ENCODE results near the gene STK32B. TPM values are rescaled to one million over a fixed set of nuclear protein-coding genes. Genes with fewer than 3 reads are reported as not detected.

The STK32B gene
- total RNA-seq, 2 experiments from 2014 or later = not detected

DNA sequence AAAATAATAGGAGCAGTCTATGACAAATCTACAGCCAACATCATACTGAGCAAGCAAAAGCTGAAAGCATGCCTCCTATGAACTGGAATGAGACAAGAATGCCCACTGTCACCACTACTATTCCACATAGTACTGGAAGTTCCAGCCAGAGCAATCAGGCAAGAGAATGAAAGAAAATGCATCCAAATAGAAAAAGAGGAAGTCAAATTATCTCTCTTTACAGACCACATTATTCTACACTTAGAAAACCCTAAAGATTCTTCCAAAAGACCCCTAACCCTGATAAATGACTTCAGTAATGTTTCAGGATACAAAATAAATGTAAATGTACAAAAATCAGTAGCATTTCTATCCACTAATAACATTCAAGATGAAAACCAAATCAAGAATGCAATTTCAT is 249.0 kb downstream of the STK32B start:
- Mint-ChIP-seq H3K4me3 (no peak overlapping the region), H3K9me3 (no peaks in the 10 kb centered on the region), H3K36me3 (ENCODE audit: low read depth) (no peaks in the 10 kb centered on the region), H3K27ac (no peak overlapping the region), H3K4me1 (ENCODE audit: low read depth) (no peaks in the 10 kb centered on the region), H3K27me3 (peaks cover 6% of the 10 kb centered on the region)
- DNase-seq = no peak
- TF ChIP-seq, protein P1, sequence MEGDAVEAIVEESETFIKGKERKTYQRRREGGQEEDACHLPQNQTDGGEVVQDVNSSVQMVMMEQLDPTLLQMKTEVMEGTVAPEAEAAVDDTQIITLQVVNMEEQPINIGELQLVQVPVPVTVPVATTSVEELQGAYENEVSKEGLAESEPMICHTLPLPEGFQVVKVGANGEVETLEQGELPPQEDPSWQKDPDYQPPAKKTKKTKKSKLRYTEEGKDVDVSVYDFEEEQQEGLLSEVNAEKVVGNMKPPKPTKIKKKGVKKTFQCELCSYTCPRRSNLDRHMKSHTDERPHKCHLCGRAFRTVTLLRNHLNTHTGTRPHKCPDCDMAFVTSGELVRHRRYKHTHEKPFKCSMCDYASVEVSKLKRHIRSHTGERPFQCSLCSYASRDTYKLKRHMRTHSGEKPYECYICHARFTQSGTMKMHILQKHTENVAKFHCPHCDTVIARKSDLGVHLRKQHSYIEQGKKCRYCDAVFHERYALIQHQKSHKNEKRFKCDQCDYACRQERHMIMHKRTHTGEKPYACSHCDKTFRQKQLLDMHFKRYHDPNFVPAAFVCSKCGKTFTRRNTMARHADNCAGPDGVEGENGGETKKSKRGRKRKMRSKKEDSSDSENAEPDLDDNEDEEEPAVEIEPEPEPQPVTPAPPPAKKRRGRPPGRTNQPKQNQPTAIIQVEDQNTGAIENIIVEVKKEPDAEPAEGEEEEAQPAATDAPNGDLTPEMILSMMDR (IDR thresholded peaks at IDR 0.05) = no peak
- intact Hi-C loops (cut with micrococcal nuclease) = no loop called here
- CTCF ChIA-PET = no interaction called here
- no peak for ATAC-seq
- POLR2A ChIA-PET = no interaction called here

DNA sequence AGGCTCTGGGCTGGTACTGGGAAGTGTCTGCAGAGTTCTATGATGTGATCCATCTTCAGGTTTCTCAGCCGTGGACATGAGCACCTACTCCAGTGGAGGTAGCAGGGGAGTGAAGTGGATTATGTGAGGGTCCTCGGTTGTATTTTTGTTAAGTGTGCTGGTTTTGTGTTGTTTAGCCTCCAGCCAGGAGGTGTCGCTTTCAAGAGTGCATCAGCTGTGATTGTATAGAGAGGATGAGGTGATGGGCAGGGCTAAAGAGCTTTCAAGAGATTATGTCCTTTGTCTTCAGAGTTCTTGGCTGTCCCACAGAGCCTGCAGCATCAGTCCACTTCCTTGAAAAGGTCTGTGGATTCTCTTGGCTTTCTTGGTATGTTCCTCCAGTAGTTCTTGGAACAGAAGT is 256.6 kb downstream of the STK32B start:
- TF ChIP-seq, protein P1 (IDR thresholded peaks at IDR 0.05) = no peak
- Mint-ChIP-seq H3K27me3 (peaks cover 3% of the 10 kb centered on the region), H3K27ac (no peak overlapping the region), H3K9me3 (peaks cover 5% of the 10 kb centered on the region), H3K4me3 (no peak overlapping the region), H3K4me1 (ENCODE audit: low read depth) (no peaks in the 10 kb centered on the region), H3K36me3 (ENCODE audit: low read depth) (no peaks in the 10 kb centered on the region)
- intact Hi-C loops (cut with micrococcal nuclease) = no loop called here
- ATAC-seq (no peak), DNase-seq (no peak)
- POLR2A ChIA-PET = no interaction called here
- CTCF ChIA-PET = no interaction called here

DNA sequence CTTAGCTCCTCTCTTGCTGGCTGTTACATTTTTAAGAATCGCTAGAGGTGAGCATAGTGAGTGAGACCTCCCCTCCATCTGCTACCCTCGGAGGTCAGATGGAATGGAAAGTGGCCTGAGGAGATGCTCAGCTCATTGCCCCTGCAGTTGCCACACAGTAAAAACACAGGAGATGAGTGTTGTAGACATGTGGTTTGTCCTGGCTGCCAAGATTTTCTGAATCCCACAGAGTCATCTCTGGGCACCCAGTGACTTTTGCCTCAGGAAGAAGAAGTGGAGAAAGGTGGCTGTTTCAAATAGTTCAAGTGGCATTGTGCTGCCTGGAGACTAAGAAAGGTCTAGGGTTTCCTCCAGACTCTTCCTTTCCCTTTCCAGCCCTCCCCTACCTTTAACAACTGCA is 271.0 kb downstream of the STK32B start:
- ATAC-seq = no peak

DNA sequence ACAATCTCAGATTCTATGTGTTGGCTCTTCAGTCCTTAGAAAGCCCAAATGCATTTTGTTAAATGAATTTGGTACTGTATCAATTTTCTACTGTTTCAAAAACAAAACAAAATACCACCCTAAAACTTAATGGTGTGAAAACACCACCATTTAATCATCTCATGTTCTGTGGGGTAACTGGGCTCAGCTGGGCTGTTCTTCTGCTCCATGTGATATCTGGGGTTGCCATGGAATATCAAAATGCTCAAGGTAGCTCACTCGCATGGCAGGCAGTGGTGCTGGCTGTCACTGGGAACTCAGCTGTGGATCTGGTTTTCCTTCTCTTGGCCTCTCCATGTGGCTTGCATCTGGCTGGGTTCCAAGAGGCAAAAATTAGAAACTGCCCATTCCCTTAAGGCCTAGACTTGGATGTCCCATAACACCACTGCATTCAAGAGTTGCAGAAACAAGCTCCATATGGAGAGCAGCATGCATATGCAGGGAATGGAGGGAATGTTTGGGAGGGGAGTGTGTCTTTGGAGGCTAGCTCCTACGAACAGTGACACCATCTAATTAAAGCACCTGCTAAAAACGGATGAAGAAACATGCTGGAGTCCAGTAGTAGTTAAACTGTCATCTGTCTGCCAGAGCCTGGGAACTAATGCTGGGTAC is 279.2 kb downstream of the STK32B start:
- intact Hi-C loops (cut with micrococcal nuclease) = no loop called here
- H3K9me3 Mint-ChIP-seq = peaks cover 1% of the 10 kb centered on the region
- H3K4me3 Mint-ChIP-seq = no peak overlapping the region
- no peaks in the 10 kb centered on the region for H3K4me1 Mint-ChIP-seq (ENCODE audit: low read depth)
- H3K27me3 Mint-ChIP-seq = no peaks in the 10 kb centered on the region
- no peak overlapping the region for H3K27ac Mint-ChIP-seq
- ChIA-PET CTCF (no interaction called here), POLR2A (no interaction called here)
- ATAC-seq = no peak
- TF ChIP-seq, protein P1 (IDR thresholded peaks at IDR 0.05) = no peak
- H3K36me3 Mint-ChIP-seq (ENCODE audit: low read depth) = no peaks in the 10 kb centered on the region
- DNase-seq = no peak

More for the DNA sequence above, 271.0 kb downstream of the STK32B start:
- ChIA-PET CTCF (no interaction called here), POLR2A (no interaction called here)
- peaks cover 6% of the 10 kb centered on the region for H3K9me3 Mint-ChIP-seq
- TF ChIP-seq, protein P1 (IDR thresholded peaks at IDR 0.05) = no peak
- no peaks in the 10 kb centered on the region for H3K27me3 Mint-ChIP-seq
- H3K27ac Mint-ChIP-seq = no peak overlapping the region
- H3K4me3 Mint-ChIP-seq = no peak overlapping the region
- no peaks in the 10 kb centered on the region for H3K4me1 Mint-ChIP-seq (ENCODE audit: low read depth)
- H3K36me3 Mint-ChIP-seq (ENCODE audit: low read depth) = no peaks in the 10 kb centered on the region
- intact Hi-C loops (cut with micrococcal nuclease) = no loop called here
- DNase-seq = no peak

DNA sequence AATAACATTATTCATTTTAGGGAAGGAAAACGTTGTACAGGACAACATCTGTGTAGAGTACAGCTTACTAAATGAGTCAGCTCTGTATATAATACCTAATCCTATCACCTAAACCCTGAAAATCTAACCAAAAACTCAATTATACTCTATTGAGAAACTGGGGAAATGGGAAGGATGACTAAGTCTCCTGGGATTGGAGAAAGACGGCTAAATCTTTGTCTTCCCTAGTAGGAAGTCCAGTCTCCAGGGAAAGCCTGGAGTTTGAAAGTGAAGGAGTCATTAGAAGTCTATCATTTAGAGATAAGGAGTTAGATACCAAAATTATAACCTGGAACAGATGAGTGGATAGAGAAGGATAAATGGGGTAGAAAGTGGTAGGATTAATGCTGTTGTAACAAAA is 286.5 kb downstream of the STK32B start:
- TF ChIP-seq, protein P1 (IDR thresholded peaks at IDR 0.05) = no peak
- POLR2A ChIA-PET = no interaction called here
- Mint-ChIP-seq H3K27ac (no peak overlapping the region), H3K4me1 (ENCODE audit: low read depth) (no peaks in the 10 kb centered on the region), H3K36me3 (ENCODE audit: low read depth) (no peaks in the 10 kb centered on the region), H3K4me3 (no peak overlapping the region), H3K27me3 (no peaks in the 10 kb centered on the region), H3K9me3 (peaks cover 3% of the 10 kb centered on the region)
- DNase-seq (no peak), ATAC-seq (no peak)
- CTCF ChIA-PET = no interaction called here
- intact Hi-C loops (cut with micrococcal nuclease) = no loop called here

All from activated CD8-positive, alpha-beta T cell treated with anti-CD3 and anti-CD28 coated beads for 36 hours (primary cell).